ENCODE results near the gene BNIP5.
A peak's percentile ranks its signal among the peaks of the same experiment; 100 is the strongest.

The BNIP5 gene

GRCh38 chr6:36336779-36337241 is at the start of gene BNIP5:
Gene BNIP5 (minus strand): TSS chr6:36336888. CDS start chr6:36330690, 6,198 bp downstream.
- no peak within 1 kb of the TSS for H3K4me3 Mint-ChIP-seq
- no peaks in the 10 kb centered on the region for H3K36me3 Mint-ChIP-seq (ENCODE audit: low read depth)
- H3K27ac Mint-ChIP-seq: peak within 1 kb of the TSS; percentile 37
- no peaks in the 10 kb centered on the region for H3K9me3 Mint-ChIP-seq
- peaks cover 25% of the 10 kb centered on the region for H3K4me1 Mint-ChIP-seq (ENCODE audit: low read depth)
- H3K27me3 Mint-ChIP-seq (ENCODE audit: low read depth): peaks cover 76% of the 10 kb centered on the region

- Mint-ChIP-seq H3K27me3 (ENCODE audit: low read depth) (peaks cover 19% of the 10 kb centered on the region), H3K4me3 (no peak overlapping the region), H3K27ac (peak overlapping the region; percentile 9), H3K4me1 (ENCODE audit: low read depth) (peaks cover 37% of the 10 kb centered on the region), H3K9me3 (no peaks in the 10 kb centered on the region), H3K36me3 (ENCODE audit: low read depth) (peaks cover 12% of the 10 kb centered on the region)
These were observed 47.4 kb upstream of the BNIP5 start for GRCh38 chr6:36384095-36384494.

GRCh38 chr6:36383606-36384005 is 46.9 kb upstream of the BNIP5 start:
- Mint-ChIP-seq H3K4me1 (ENCODE audit: low read depth) (peaks cover 39% of the 10 kb centered on the region), H3K9me3 (no peaks in the 10 kb centered on the region), H3K27me3 (ENCODE audit: low read depth) (peaks cover 16% of the 10 kb centered on the region), H3K27ac (peak overlapping the region; percentile 45), H3K4me3 (no peak overlapping the region), H3K36me3 (ENCODE audit: low read depth) (peaks cover 12% of the 10 kb centered on the region)

GRCh38 chr6:36382976-36383375 is 46.3 kb upstream of the BNIP5 start:
- no peaks in the 10 kb centered on the region for H3K9me3 Mint-ChIP-seq
- peak overlapping the region; percentile 76 for H3K27ac Mint-ChIP-seq
- peaks cover 37% of the 10 kb centered on the region for H3K4me1 Mint-ChIP-seq (ENCODE audit: low read depth)
- H3K36me3 Mint-ChIP-seq (ENCODE audit: low read depth): peaks cover 12% of the 10 kb centered on the region
- no peak overlapping the region for H3K4me3 Mint-ChIP-seq
- H3K27me3 Mint-ChIP-seq (ENCODE audit: low read depth): peaks cover 10% of the 10 kb centered on the region

GRCh38 chr6:36381502-36382389 is 45.1 kb upstream of the BNIP5 start:
- no peaks in the 10 kb centered on the region for H3K9me3 Mint-ChIP-seq
- peaks cover 31% of the 10 kb centered on the region for H3K4me1 Mint-ChIP-seq (ENCODE audit: low read depth)
- no peak overlapping the region for H3K27ac Mint-ChIP-seq
- H3K27me3 Mint-ChIP-seq (ENCODE audit: low read depth): peaks cover 6% of the 10 kb centered on the region
- H3K4me3 Mint-ChIP-seq: no peak overlapping the region
- H3K36me3 Mint-ChIP-seq (ENCODE audit: low read depth): peaks cover 9% of the 10 kb centered on the region

- no peak overlapping the region for H3K27ac Mint-ChIP-seq
- peaks cover 5% of the 10 kb centered on the region for H3K36me3 Mint-ChIP-seq (ENCODE audit: low read depth)
- no peak overlapping the region for H3K4me3 Mint-ChIP-seq
- H3K4me1 Mint-ChIP-seq (ENCODE audit: low read depth): peaks cover 19% of the 10 kb centered on the region
- peaks cover 3% of the 10 kb centered on the region for H3K27me3 Mint-ChIP-seq (ENCODE audit: low read depth)
- no peaks in the 10 kb centered on the region for H3K9me3 Mint-ChIP-seq
These were observed 43.5 kb upstream of the BNIP5 start for GRCh38 chr6:36380166-36380565.

- Mint-ChIP-seq H3K36me3 (ENCODE audit: low read depth) (peaks cover 3% of the 10 kb centered on the region), H3K27ac (no peak overlapping the region), H3K27me3 (ENCODE audit: low read depth) (peaks cover 3% of the 10 kb centered on the region), H3K4me1 (ENCODE audit: low read depth) (peaks cover 15% of the 10 kb centered on the region), H3K4me3 (no peak overlapping the region), H3K9me3 (no peaks in the 10 kb centered on the region)
These were observed 42.2 kb upstream of the BNIP5 start for GRCh38 chr6:36378936-36379335.

GRCh38 chr6:36378243-36378920 is 41.7 kb upstream of the BNIP5 start:
- Mint-ChIP-seq H3K9me3 (no peaks in the 10 kb centered on the region), H3K4me3 (no peak overlapping the region), H3K27ac (no peak overlapping the region), H3K27me3 (ENCODE audit: low read depth) (peaks cover 3% of the 10 kb centered on the region), H3K4me1 (ENCODE audit: low read depth) (peaks cover 9% of the 10 kb centered on the region), H3K36me3 (ENCODE audit: low read depth) (peaks cover 3% of the 10 kb centered on the region)

- H3K27me3 Mint-ChIP-seq (ENCODE audit: low read depth): peaks cover 3% of the 10 kb centered on the region
- no peak overlapping the region for H3K27ac Mint-ChIP-seq
- no peaks in the 10 kb centered on the region for H3K9me3 Mint-ChIP-seq
- peaks cover 6% of the 10 kb centered on the region for H3K4me1 Mint-ChIP-seq (ENCODE audit: low read depth)
- H3K36me3 Mint-ChIP-seq (ENCODE audit: low read depth): no peaks in the 10 kb centered on the region
- H3K4me3 Mint-ChIP-seq: no peak overlapping the region
These were observed 40.9 kb upstream of the BNIP5 start for GRCh38 chr6:36377594-36377993.

GRCh38 chr6:36376742-36377141 is 40.1 kb upstream of the BNIP5 start:
- Mint-ChIP-seq H3K27ac (no peak overlapping the region), H3K4me1 (ENCODE audit: low read depth) (peaks cover 6% of the 10 kb centered on the region), H3K9me3 (no peaks in the 10 kb centered on the region), H3K4me3 (no peak overlapping the region), H3K27me3 (ENCODE audit: low read depth) (peaks cover 3% of the 10 kb centered on the region), H3K36me3 (ENCODE audit: low read depth) (no peaks in the 10 kb centered on the region)

GRCh38 chr6:36376183-36376582 is 39.5 kb upstream of the BNIP5 start:
- Mint-ChIP-seq H3K27ac (no peak overlapping the region), H3K36me3 (ENCODE audit: low read depth) (no peaks in the 10 kb centered on the region), H3K27me3 (ENCODE audit: low read depth) (peaks cover 3% of the 10 kb centered on the region), H3K4me1 (ENCODE audit: low read depth) (peaks cover 6% of the 10 kb centered on the region), H3K4me3 (no peak overlapping the region), H3K9me3 (no peaks in the 10 kb centered on the region)

GRCh38 chr6:36375644-36376155 is 39.0 kb upstream of the BNIP5 start:
- no peaks in the 10 kb centered on the region for H3K9me3 Mint-ChIP-seq
- H3K36me3 Mint-ChIP-seq (ENCODE audit: low read depth): no peaks in the 10 kb centered on the region
- no peak overlapping the region for H3K4me3 Mint-ChIP-seq
- peaks cover 3% of the 10 kb centered on the region for H3K27me3 Mint-ChIP-seq (ENCODE audit: low read depth)
- H3K4me1 Mint-ChIP-seq (ENCODE audit: low read depth): peaks cover 6% of the 10 kb centered on the region
- no peak overlapping the region for H3K27ac Mint-ChIP-seq

GRCh38 chr6:36374972-36375371 is 38.3 kb upstream of the BNIP5 start:
- no peaks in the 10 kb centered on the region for H3K36me3 Mint-ChIP-seq (ENCODE audit: low read depth)
- H3K4me3 Mint-ChIP-seq: no peak overlapping the region
- H3K9me3 Mint-ChIP-seq: no peaks in the 10 kb centered on the region
- H3K27ac Mint-ChIP-seq: no peak overlapping the region
- peaks cover 3% of the 10 kb centered on the region for H3K27me3 Mint-ChIP-seq (ENCODE audit: low read depth)
- peaks cover 6% of the 10 kb centered on the region for H3K4me1 Mint-ChIP-seq (ENCODE audit: low read depth)

GRCh38 chr6:36374194-36374593 is 37.5 kb upstream of the BNIP5 start:
- no peak overlapping the region for H3K27ac Mint-ChIP-seq

More at GRCh38 chr6:36374194-36374593, 37.5 kb upstream of the BNIP5 start:
- no peaks in the 10 kb centered on the region for H3K36me3 Mint-ChIP-seq (ENCODE audit: low read depth)
- H3K9me3 Mint-ChIP-seq: no peaks in the 10 kb centered on the region
- peaks cover 3% of the 10 kb centered on the region for H3K27me3 Mint-ChIP-seq (ENCODE audit: low read depth)
- H3K4me3 Mint-ChIP-seq: no peak overlapping the region
- peaks cover 4% of the 10 kb centered on the region for H3K4me1 Mint-ChIP-seq (ENCODE audit: low read depth)

Measured in T-helper 1 cell treated with Interleukin-12 subunit alpha and Interleukin-12 subunit beta and Interleukin-4 antibody, amounts not matched to agents 30 μg/mL and 1 μg/mL, for 36 hours (primary cell).